ENCODE data around the gene DNAI2.
"Not testable (repeated sequence)": the region's sequence is repeated elsewhere in the genome, so short reads cannot be mapped to it uniquely, and the experiment has no call there.

Gene DNAI2

GRCh38 chr17:74252211-74252610 is 21.8 kb upstream of the DNAI2 start:
- no peak for DNase-seq (ENCODE audit: low read depth)
- H3K4me3 ChIP-seq (ENCODE audit: low read depth, low read length), result no peak overlapping the region
- TF ChIP-seq CTCF (IDR thresholded peaks at IDR 0.05; ENCODE audit: control insufficient read depth, extremely low read depth, insufficient read depth), result no peak

GRCh38 chr17:74253036-74253435 is 21.0 kb upstream of the DNAI2 start:
- DNase-seq (ENCODE audit: low read depth), result no peak
- H3K4me3 ChIP-seq (ENCODE audit: low read depth, low read length), result no peak overlapping the region
- TF ChIP-seq CTCF (IDR thresholded peaks at IDR 0.05; ENCODE audit: control insufficient read depth, extremely low read depth, insufficient read depth), result no peak

GRCh38 chr17:74257311-74257710 is 16.7 kb upstream of the DNAI2 start:
- no peak for DNase-seq (ENCODE audit: low read depth)
- H3K4me3 ChIP-seq (ENCODE audit: low read depth, low read length), result no peak overlapping the region
- TF ChIP-seq CTCF (IDR thresholded peaks at IDR 0.05; ENCODE audit: control insufficient read depth, extremely low read depth, insufficient read depth), result no peak

- no peak overlapping the region for H3K4me3 ChIP-seq (ENCODE audit: low read depth, low read length)
- TF ChIP-seq CTCF (IDR thresholded peaks at IDR 0.05; ENCODE audit: control insufficient read depth, extremely low read depth, insufficient read depth), result no peak
- DNase-seq (ENCODE audit: low read depth), result no peak
Observed at GRCh38 chr17:74259667-74260524, 14.1 kb upstream of the DNAI2 start.

GRCh38 chr17:74260525-74260850 is 13.5 kb upstream of the DNAI2 start:
- TF ChIP-seq CTCF (IDR thresholded peaks at IDR 0.05; ENCODE audit: control insufficient read depth, extremely low read depth, insufficient read depth), result no peak
- no peak overlapping the region for H3K4me3 ChIP-seq (ENCODE audit: low read depth, low read length)
- DNase-seq (ENCODE audit: low read depth), result no peak

- DNase-seq (ENCODE audit: low read depth), result no peak
- TF ChIP-seq CTCF (IDR thresholded peaks at IDR 0.05; ENCODE audit: control insufficient read depth, extremely low read depth, insufficient read depth), result no peak
- no peak overlapping the region for H3K4me3 ChIP-seq (ENCODE audit: low read depth, low read length)
Observed at GRCh38 chr17:74262601-74263000, 11.4 kb upstream of the DNAI2 start.

GRCh38 chr17:74267054-74267453 is 7.0 kb upstream of the DNAI2 start:
- not testable (repeated sequence) for H3K4me3 ChIP-seq (ENCODE audit: low read depth, low read length); DNase-seq (ENCODE audit: low read depth)

Measured in LNCaP clone FGC (cell line).